ENCODE data around the gene MAGEB17. TPM values are rescaled to one million over a fixed set of nuclear protein-coding genes. Genes with fewer than 3 reads are reported as not detected.
A peak's percentile ranks its signal among the peaks of the same experiment; 100 is the strongest.
"Not testable (repeated sequence)": the region's sequence is repeated elsewhere in the genome, so short reads cannot be mapped to it uniquely, and the experiment has no call there.

Gene MAGEB17
- total RNA-seq, 1 donor: not detected

- DNase-seq (ENCODE audit: low read depth): no peak
- no peak overlapping the region for H3K4me3 ChIP-seq (ENCODE audit: low read depth, low read length)
- TF ChIP-seq, protein P1, sequence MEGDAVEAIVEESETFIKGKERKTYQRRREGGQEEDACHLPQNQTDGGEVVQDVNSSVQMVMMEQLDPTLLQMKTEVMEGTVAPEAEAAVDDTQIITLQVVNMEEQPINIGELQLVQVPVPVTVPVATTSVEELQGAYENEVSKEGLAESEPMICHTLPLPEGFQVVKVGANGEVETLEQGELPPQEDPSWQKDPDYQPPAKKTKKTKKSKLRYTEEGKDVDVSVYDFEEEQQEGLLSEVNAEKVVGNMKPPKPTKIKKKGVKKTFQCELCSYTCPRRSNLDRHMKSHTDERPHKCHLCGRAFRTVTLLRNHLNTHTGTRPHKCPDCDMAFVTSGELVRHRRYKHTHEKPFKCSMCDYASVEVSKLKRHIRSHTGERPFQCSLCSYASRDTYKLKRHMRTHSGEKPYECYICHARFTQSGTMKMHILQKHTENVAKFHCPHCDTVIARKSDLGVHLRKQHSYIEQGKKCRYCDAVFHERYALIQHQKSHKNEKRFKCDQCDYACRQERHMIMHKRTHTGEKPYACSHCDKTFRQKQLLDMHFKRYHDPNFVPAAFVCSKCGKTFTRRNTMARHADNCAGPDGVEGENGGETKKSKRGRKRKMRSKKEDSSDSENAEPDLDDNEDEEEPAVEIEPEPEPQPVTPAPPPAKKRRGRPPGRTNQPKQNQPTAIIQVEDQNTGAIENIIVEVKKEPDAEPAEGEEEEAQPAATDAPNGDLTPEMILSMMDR (IDR thresholded peaks at IDR 0.05; ENCODE audit: insufficient read depth, low read length): no peak
Measured at GRCh38 chrX:16155581-16156096, 11.6 kb upstream of the MAGEB17 start.

DNA sequence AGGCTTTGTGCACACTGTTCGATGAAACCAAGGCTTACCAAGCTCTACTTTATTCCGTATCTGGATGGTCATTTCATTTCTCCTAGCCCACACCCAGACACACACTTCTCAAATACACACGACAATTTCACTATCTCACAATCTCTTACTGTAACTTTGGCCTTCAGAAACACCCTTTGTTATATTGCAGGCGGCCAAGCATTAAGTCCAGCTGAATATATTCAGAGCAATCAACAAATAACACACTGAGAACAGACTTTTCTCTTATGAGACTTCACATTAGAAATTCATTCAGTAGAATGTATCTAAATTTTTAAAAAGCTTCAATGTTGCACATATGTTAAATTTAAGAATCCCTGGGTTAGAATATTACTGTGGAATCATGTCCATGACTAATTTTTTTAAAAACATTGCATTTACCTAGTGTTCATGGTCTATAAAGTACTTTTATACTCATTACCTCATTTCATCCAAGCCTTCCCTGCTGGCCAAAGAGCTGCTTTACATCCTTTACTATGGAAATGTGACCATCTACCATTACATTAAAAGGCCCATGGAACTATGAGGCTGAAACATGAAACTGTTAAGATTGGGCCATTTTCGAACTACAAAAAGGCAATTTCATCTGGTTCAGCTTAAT, 10.5 kb upstream of the MAGEB17 start:
- H3K4me3 ChIP-seq (ENCODE audit: low read depth, low read length): no peak overlapping the region
- no peak for DNase-seq (ENCODE audit: low read depth)
- TF ChIP-seq, protein P1 (IDR thresholded peaks at IDR 0.05; ENCODE audit: insufficient read depth, low read length): no peak

DNA sequence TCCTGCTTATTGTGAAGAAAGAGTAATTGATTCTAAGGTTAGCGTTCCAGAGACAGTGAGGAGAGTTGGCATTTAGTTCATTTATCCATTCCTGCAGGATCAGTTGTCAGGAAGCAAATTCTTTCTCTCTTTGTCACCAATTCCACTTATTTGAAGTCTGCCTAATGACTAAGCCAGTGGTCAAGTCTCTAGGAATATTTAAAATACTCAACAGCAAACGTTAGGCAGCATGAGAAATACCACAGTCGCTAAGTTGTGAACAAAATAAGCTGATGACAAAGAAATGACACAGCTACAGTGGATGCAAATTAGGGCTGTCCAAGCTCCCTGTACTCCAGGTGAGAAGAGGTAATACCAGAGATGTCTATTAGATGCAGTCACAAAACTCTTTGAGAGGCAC, 6.6 kb upstream of the MAGEB17 start:
- DNase-seq (ENCODE audit: low read depth): peak; percentile 75
- H3K4me3 ChIP-seq (ENCODE audit: low read depth, low read length): no peak overlapping the region
- TF ChIP-seq, protein P1 (IDR thresholded peaks at IDR 0.05; ENCODE audit: insufficient read depth, low read length): no peak

- not testable (repeated sequence) for DNase-seq (ENCODE audit: low read depth); H3K4me3 ChIP-seq (ENCODE audit: low read depth, low read length)
Measured at GRCh38 chrX:16161173-16161572, 6.1 kb upstream of the MAGEB17 start.

DNA sequence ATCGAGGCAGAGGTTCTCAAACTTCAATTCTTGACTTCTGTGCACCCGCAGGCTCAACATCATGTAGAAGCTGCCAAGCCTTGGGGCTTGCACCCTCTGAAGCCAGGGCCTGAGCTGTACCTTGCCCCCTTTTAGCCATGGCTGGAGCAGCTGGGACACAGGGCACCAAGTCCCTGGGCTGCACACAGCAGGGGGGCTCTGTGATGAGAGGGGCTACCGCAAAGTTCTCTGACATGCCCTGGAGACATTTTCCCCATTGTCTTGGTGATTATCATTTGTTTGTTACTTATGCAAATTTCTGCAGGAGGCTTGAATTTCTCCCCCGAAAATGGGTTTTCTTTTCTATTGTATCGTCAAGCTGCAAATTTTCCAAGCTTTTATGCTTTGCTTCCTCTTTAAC, 4.9 kb upstream of the MAGEB17 start:
- TF ChIP-seq, protein P1 (IDR thresholded peaks at IDR 0.05; ENCODE audit: insufficient read depth, low read length): no peak
- no peak for DNase-seq (ENCODE audit: low read depth)

DNA sequence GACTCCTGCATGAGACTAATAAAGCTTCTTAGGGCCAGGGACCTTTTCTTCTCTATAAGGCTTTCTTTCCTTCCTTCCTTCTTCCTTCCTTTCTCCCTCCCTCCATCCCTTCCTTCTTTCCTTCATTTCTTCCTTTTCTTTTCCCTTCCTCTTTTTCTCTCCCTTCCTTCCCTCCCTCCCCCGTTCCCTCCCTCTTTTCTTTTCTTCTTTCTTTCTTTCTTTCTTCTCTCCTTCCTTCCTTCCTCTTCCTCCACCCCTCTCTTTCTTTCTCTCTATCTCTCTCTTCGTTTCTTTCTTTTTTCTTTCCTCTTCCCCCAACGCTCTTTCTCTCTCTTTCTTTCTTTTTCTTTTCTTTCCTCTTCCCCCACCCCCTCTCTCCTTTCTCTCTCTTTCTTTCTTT, 2.5 kb upstream of the MAGEB17 start:
- TF ChIP-seq, protein P1 (IDR thresholded peaks at IDR 0.05; ENCODE audit: insufficient read depth, low read length): no peak
- no peak overlapping the region for H3K4me3 ChIP-seq (ENCODE audit: low read depth, low read length)
- DNase-seq (ENCODE audit: low read depth): no peak

More for the DNA sequence above, 4.9 kb upstream of the MAGEB17 start:
- no peak overlapping the region for H3K4me3 ChIP-seq (ENCODE audit: low read depth, low read length)

- no peak for DNase-seq (ENCODE audit: low read depth)
- TF ChIP-seq, protein P1 (IDR thresholded peaks at IDR 0.05; ENCODE audit: insufficient read depth, low read length): no peak
- no peak overlapping the region for H3K4me3 ChIP-seq (ENCODE audit: low read depth, low read length)
Measured at GRCh38 chrX:16171039-16171438, 3.8 kb downstream of the MAGEB17 start.
